Activated CD4-positive, alpha-beta T cell treated with anti-CD3 and anti-CD28 coated beads for 4 hours (primary cell): ENCODE results near the gene RDH14.

Source experiments
- DNase-seq, 2 donors: peaks; one replicate each; pipeline ENCODE4 v3.0.0-alpha.2; 2020

The RDH14 gene

DNA sequence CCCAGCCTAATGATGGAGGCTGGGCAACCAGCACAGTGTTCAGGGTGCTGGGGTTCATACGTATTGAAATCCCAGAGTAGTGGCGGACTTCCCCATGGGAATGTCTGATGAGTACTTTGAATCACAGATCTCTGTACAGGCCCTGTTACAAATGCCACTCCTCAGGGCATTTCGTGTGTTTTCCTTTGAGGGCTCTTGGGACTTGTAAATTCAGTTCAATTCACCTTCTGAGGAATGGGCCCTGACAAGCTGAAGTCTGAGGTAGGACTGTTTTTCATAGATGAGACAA is 288 bp upstream of the RDH14 start:
- no peak for DNase-seq

DNA sequence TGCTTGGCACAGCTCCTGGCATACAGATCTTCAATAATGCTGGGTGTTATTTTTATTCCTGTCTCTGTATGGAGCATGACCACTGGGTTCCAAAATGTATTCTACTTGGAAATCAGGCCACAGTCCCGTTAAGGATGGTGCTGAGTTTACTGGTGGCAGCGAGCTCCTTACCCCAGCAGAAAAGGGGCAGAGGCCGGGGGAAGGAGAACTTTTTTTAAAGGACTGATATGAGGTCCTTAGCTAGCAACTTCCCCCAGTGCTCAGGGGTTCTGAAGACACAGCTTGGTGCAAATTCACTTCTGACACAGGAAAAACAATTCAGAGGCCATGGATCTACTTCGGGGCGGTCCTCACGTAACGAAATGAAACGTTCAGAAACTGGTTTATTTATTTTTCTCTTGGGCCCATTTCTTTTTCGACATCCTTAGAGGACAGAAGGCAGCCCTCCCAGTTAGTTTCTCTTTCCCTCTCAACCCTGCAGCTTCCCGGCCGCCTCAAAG is 872 bp downstream of the RDH14 start:
- DNase-seq: peak; percentile 1 to 4

DNA sequence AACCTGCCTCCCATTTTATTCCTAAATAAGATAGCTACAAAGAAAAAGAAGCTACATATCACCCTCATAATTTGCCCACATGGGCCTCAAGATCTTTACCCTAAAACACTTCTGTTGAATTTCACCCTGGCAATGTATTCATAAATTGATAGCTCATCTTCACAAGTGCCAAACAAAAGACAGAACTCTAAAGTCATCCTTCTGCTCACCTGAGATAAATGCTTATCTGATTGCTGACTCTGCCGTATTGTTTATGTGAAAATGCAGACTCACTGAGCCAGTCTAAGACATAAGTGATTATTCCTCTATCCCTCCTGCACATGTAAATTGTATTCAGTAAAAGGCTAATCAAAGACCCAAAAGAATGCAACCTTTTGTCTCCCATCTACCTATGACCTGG is 2.0 kb downstream of the RDH14 start:
- DNase-seq: no peak

DNA sequence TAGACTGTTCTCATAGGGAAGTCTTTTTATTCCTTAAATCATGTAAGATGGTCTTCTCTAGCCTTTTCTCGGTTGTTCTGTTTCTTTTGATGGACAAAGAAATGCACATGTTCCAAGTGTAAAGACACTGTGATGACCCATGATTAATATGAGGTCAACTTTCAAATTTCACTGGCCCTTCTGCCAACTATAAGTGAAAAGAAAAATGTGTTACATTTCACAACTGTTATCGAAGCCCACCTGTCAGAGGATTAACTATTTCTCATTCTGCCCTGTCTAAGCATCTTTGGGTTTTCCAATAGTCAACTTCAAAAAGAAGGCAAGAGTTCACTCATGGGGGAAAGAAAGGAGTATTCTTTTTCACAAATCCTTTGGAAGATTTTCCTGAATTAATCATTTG is 3.3 kb downstream of the RDH14 start:
- no peak for DNase-seq

- no peak for DNase-seq
Observed at GRCh38 chr2:18552351-18553077, 7.9 kb downstream of the RDH14 start.

- no peak for DNase-seq
Observed at GRCh38 chr2:18551623-18552022, 8.8 kb downstream of the RDH14 start.

GRCh38 chr2:18551169-18551568 is 9.3 kb downstream of the RDH14 start:
- no peak for DNase-seq

DNA sequence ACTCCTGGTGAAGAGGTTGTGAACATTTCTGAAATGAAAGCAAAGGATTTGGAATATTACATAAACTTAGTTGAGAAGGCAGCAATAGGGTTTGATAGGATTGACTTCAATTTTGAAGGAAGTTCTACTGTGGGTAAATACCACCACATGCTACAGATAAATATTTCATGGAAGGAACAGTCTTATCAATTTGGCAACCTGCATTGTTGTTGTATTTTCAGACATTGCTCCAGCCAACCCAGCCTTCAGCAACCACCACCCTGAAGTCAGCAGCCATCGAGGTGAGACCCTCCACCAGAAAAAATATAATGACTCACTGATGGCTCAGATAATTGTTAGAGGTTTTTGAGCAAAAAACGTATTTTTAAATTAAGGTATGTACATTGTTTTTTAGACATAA is 10.0 kb downstream of the RDH14 start:
- no peak for DNase-seq

GRCh38 chr2:18549083-18549482 is 11.4 kb downstream of the RDH14 start:
- no peak for DNase-seq

- DNase-seq: no peak
Observed at GRCh38 chr2:18548621-18549020, 11.8 kb downstream of the RDH14 start.

- DNase-seq: no peak
Observed at GRCh38 chr2:18546567-18546966, 13.9 kb downstream of the RDH14 start.

DNA sequence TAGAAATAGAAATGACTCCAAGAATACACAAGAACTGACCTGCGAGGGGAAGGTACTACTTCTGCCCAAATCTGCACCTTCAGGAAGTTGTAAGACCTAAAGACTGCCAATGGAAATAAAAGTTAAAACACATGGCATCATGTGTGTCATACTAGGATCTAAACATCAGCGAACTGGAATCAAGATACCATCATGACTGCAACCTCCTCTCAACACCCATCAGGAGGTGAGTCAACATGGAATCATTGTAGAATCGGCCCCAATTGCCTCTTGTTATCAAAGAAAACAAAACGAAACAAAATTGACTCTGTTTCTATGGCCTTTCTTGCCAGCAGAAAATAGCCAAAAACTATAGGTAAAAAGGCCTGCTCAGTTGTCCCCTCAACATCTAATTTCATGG is 15.1 kb downstream of the RDH14 start:
- no peak for DNase-seq

DNA sequence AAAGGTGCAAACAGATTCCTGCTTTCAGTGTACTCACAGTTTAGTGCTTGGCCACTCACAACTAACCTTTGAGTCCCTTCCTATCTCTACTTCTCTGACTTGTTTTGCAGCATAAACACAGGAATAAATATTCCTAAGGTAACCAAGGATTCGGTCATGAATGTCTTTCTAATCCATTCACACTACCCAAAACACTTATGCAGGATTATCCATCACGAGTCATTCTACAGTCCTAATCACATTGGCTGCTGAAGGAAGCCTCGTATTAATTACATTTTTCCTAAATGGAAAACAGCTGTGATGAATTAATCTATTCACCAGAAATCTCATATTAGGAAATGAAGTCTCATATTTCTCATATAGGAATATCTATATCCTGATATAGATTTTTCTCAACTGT is 16.3 kb downstream of the RDH14 start:
- DNase-seq: no peak

GRCh38 chr2:18540872-18541271 is 19.6 kb downstream of the RDH14 start:
- no peak for DNase-seq

GRCh38 chr2:18536697-18537096 is 23.8 kb downstream of the RDH14 start:
- no peak for DNase-seq

GRCh38 chr2:18536100-18536499 is 24.4 kb downstream of the RDH14 start:
- no peak for DNase-seq

- no peak for DNase-seq
Observed at GRCh38 chr2:18531194-18531593, 29.3 kb downstream of the RDH14 start.

GRCh38 chr2:18527822-18528221 is 32.6 kb downstream of the RDH14 start:
- DNase-seq: no peak

- DNase-seq: no peak
Observed at GRCh38 chr2:18527326-18527725, 33.1 kb downstream of the RDH14 start.

- no peak for DNase-seq
Observed at GRCh38 chr2:18526429-18526828, 34.0 kb downstream of the RDH14 start.

DNA sequence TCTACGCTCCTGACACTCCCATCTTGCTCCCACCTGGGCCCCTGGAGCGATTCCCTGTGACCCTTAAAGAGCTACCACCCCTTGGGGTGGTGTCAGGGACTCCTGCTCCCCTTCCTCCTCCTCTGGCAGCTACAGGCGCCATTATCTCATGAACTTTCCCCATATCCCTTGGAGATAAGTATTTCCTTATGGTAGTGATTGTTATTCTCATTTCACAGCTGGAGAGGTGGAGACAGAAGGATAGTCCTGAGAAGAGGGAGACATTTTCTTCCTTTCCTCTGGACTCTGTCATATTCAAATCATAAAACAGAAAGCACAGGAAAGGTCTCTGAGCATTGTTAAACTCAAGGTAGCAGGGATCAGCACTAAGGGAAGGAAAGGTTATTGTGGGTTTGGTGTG is 34.6 kb downstream of the RDH14 start:
- no peak for DNase-seq

DNA sequence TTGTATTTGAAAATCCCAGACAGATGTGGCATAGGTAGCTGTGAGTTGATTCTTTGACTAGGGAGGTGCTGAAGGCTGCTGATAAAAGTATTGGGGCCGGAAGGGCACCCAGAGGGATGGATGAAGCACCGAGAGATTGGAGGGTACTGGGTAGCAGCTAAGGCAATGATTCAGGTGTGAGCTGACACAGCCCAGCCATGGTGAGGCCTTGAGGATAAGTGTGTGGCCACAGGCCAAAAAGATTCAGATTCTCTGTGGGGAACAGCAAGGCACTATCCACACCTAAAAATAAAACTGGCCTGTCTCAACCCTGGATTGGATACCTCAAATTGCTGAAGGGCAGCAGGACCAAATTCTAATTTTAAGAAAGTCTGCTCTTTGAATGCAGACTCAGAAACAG is 35.2 kb downstream of the RDH14 start:
- no peak for DNase-seq

- DNase-seq: no peak
Observed at GRCh38 chr2:18522484-18523146, 37.8 kb downstream of the RDH14 start.

DNA sequence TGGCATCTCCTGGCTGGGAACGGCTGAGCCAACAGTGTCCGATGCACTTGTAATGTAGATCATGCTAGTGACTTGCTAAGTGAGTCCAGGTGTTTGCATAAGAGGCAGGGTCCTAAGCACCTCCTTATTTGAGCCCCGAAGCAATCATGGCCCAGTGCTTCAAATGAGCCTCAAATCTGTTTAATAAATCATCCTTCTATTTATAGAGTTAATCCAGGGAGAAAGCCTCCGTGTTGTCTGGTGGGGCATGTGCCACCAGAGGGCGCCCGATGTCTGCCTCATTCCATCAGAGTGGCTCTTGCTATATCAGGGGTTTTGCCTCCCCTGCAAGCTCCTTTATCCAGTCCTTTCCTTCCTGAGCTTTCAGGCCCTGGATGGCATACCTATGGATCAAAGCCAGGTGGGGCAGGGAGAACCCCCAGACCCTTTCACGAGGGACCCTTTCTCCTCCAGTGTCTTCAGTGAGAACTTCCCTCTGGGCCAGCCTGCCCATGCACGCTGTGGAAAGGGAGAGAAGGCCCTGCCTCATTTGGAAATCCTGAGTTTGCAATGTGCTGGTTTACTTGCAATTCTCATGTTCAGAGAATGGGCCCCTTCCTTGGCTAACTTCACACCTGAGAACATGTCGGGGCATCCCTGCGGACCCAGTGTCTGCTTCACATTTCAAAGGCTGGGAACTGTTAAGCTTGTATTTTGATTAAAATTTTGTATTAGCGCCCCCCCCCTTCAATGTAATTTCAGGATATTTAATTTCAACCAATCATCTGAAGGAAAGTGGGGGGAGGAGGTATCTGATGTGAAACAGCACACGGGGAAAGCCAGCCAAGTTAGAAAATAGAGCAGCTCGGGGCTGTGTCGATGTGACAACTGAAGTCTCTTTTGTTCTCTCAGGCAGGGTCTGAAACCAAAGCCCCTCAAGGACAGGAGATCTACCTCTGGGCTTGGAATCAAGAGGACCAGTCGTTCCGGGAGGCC is 39.7 kb downstream of the RDH14 start:
- peak; percentile 61 to 71 for DNase-seq
